DND-41 (cell line): ENCODE data around the gene DNAH1.

ENCODE experiments used
- ATAC-seq: fragments of 200-7000 bp; cut with Tn5 transposase; 3 replicates; pipeline ENCODE4 v1.9.1; 2021; ENCODE audit warnings: low read depth; ENCODE audit not compliant: insufficient read depth
- DNase-seq: peaks from one replicate; pipeline ENCODE4 v3.0.0-alpha.2; 2020
- H2AFZ ChIP-seq: 2 replicates; pipeline ENCODE4 v1.6.0; 2012; ENCODE audit warnings: low read depth, low read length
- H3K27ac ChIP-seq: 2 replicates; pipeline ENCODE4 v1.5.1; 2012; ENCODE audit warnings: low read length, inconsistent platforms
- H3K27me3 ChIP-seq: fragments of 200-600 bp; sonication (generic); 2 replicates; pipeline ENCODE4 v1.6.0; 2012; ENCODE audit warnings: low read length, mild to moderate bottlenecking, inconsistent platforms; ENCODE audit not compliant: insufficient read depth, poor library complexity
- H3K36me3 ChIP-seq: 2 replicates; pipeline ENCODE4 v1.5.1; 2012; ENCODE audit warnings: low read length, inconsistent platforms; ENCODE audit not compliant: insufficient read depth
- H3K4me1 ChIP-seq: 2 replicates; pipeline ENCODE4 v1.5.1; 2012; ENCODE audit warnings: mild to moderate bottlenecking, low read length; ENCODE audit not compliant: insufficient read depth
- H3K4me2 ChIP-seq: 2 replicates; pipeline ENCODE4 v1.6.0; 2012; ENCODE audit warnings: mild to moderate bottlenecking, moderate library complexity, low read length, inconsistent platforms; ENCODE audit not compliant: insufficient read depth
- H3K4me3 ChIP-seq, 2 experiments: fragments of 200-600 bp in 1 of 2; shearing (Covaris generic) in 1 of 2; 2 replicates each; pipeline ENCODE4 v1.5.1; 2012 to 2016; ENCODE audit warnings: inconsistent platforms in 2 of 2, low read length in 2 of 2, mild to moderate bottlenecking in 2 of 2, low read depth in 1 of 2, moderate library complexity in 1 of 2
- H3K79me2 ChIP-seq: 2 replicates; pipeline ENCODE4 v1.6.0; 2012; ENCODE audit warnings: low read length, inconsistent platforms; ENCODE audit not compliant: insufficient read depth
- H3K9ac ChIP-seq: 2 replicates; pipeline ENCODE4 v1.6.0; 2012; ENCODE audit warnings: low read depth, mild to moderate bottlenecking, inconsistent platforms, low read length, moderate library complexity
- H3K9me3 ChIP-seq: 2 replicates; pipeline ENCODE4 v1.5.1; 2012; ENCODE audit warnings: low read length, moderate library complexity, mild to moderate bottlenecking, inconsistent platforms; ENCODE audit not compliant: insufficient read depth, severe bottlenecking
- H4K20me1 ChIP-seq: 2 replicates; pipeline ENCODE4 v1.6.0; 2012; ENCODE audit warnings: low read length; ENCODE audit not compliant: insufficient read depth
- CTCF ChIP-seq: IDR thresholded peaks from 2 replicates; pipeline ENCODE4 v1.5.1; 2012; ENCODE audit warnings: borderline replicate concordance, low read length, moderate library complexity, mild to moderate bottlenecking; ENCODE audit not compliant: poor library complexity, severe bottlenecking; ENCODE audit errors: extremely low read depth
- EZH2 ChIP-seq: IDR thresholded peaks from 3 replicates; pipeline ENCODE4 v1.6.1; 2012; ENCODE audit warnings: borderline replicate concordance, low read depth, mild to moderate bottlenecking, moderate library complexity, low read length, inconsistent platforms; ENCODE audit not compliant: severe bottlenecking

Gene DNAH1

GRCh38 chr3:52357151-52358080 lies 41.3 kb downstream of the DNAH1 start:
- Histone ChIP-seq H3K9ac (no peak overlapping the region), H4K20me1 (0 out of 2 replicates have a peak, but pooled peaks cover 6% of the 10 kb centered on the region), H2AFZ (no peak overlapping the region), H3K79me2 (no peaks in the 10 kb centered on the region), H3K9me3 (no peaks in the 10 kb centered on the region), H3K4me1 (no peaks in the 10 kb centered on the region), H3K27me3 (no peaks in the 10 kb centered on the region), H3K36me3 (no peaks in the 10 kb centered on the region; the same call in none of the 2 replicates), H3K4me2 (no peak overlapping the region), H3K4me3 (no peak overlapping the region), H3K27ac (no peak overlapping the region)
- ATAC-seq (peak; percentile 39; the same call in 1 of the 3 replicates), DNase-seq (peak; percentile 13)
- TF ChIP-seq CTCF (no peak), EZH2 (no peak)

- H3K9ac ChIP-seq = no peak overlapping the region
- no peaks in the 10 kb centered on the region for H3K9me3 ChIP-seq
- no peaks in the 10 kb centered on the region for H3K4me1 ChIP-seq
- TF ChIP-seq EZH2 = no peak
- H3K79me2 ChIP-seq = no peaks in the 10 kb centered on the region
- ATAC-seq = no peak
- H4K20me1 ChIP-seq = 0 out of 2 replicates have a peak, but pooled peaks cover 6% of the 10 kb centered on the region
- no peak for DNase-seq
- H3K27me3 ChIP-seq = no peaks in the 10 kb centered on the region
- no peak overlapping the region for H3K4me2 ChIP-seq
- no peak overlapping the region for H3K27ac ChIP-seq
- no peaks in the 10 kb centered on the region; the same call in 1 of the 2 replicates for H3K36me3 ChIP-seq
- H3K4me3 ChIP-seq = no peak overlapping the region
- no peak overlapping the region for H2AFZ ChIP-seq
Measured at GRCh38 chr3:52358362-52358940, 42.3 kb downstream of the DNAH1 start.

DNA sequence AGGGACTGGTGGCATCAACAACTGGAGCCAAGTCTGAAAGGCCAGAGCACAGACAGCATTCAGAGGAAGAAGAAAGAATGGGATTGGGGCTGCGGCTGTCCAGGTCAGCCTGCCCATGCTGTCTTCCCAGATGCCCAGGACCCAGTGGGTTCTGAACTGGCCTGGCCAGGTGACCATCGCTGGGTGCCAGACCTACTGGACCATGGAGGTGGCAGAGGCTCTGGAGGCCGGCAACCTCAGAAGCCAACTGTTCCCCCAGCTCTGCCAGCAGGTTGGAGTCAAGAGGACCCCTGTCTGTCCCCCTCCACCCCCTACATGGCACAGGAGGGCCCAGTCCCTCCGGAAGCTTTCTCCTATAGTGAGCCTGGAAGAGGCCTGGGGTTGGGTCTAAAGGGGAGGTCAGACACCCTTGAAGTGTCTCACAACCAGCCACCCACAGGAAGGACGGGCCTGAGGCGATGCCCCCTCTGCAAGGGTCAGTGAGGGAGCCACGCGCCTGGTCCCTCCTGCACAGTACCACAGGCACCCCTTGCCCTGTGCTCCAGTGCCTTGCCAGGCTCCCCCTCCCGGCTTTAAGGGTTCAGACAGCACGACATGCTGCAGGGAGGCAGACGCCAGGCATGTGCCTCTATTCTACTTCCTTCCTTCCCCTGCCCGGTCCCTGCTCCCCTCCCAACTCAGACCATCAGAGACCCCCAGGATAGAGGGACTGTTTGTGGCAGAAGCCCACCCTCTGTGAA lies 43.2 kb downstream of the DNAH1 start:
- no peaks in the 10 kb centered on the region; the same call in 1 of the 2 replicates for H3K36me3 ChIP-seq
- no peaks in the 10 kb centered on the region for H3K27me3 ChIP-seq
- H2AFZ ChIP-seq = no peak overlapping the region
- no peak overlapping the region for H3K27ac ChIP-seq
- H3K4me3 ChIP-seq = no peak overlapping the region
- H3K79me2 ChIP-seq = no peaks in the 10 kb centered on the region
- ATAC-seq = no peak
- H3K9me3 ChIP-seq = no peaks in the 10 kb centered on the region
- no peaks in the 10 kb centered on the region for H3K4me1 ChIP-seq
- DNase-seq = no peak
- H4K20me1 ChIP-seq = 0 out of 2 replicates have a peak, but pooled peaks cover 6% of the 10 kb centered on the region
- H3K4me2 ChIP-seq = no peak overlapping the region
- no peak overlapping the region for H3K9ac ChIP-seq
- TF ChIP-seq CTCF (no peak), EZH2 (no peak)
